ENCODE data around the gene MAX. TPM values are rescaled to one million over a fixed set of nuclear protein-coding genes. Genes with fewer than 3 reads are reported as not detected.

Gene MAX
- total RNA-seq, 1 experiment from 2014 or later: 41.4 TPM

GRCh38 chr14:65069874-65070413 lies 32.4 kb downstream of the MAX start:
- H3K27ac ChIP-seq (ENCODE audit: low read length): no peak overlapping the region
- ChIA-PET POLR2A (no interaction called here), CTCF (no interaction called here)
- ATAC-seq (no peak), DNase-seq (ENCODE audit: low read depth, low spot score) (no peak)
- TF ChIP-seq TCF7L2 (IDR thresholded peaks at IDR 0.05; ENCODE audit: low read depth, low read length) (no peak), REST (IDR thresholded peaks at IDR 0.05; ENCODE audit: insufficient read depth in 1 of 2, low read depth in 2 of 2, low read length in 1 of 2) (no peak), POLR2AphosphoS5 (IDR thresholded peaks at IDR 0.05; ENCODE audit: low read depth, low read length) (no peak), CTCF (IDR thresholded peaks at IDR 0.05) (no peak), SIN3A (IDR thresholded peaks at IDR 0.05; ENCODE audit: borderline replicate concordance, insufficient read depth, low read depth, low read length) (no peak)
- intact Hi-C loops (cut with micrococcal nuclease; ENCODE audit: unreplicated experiment): no loop called here
- H3K4me1 ChIP-seq (ENCODE audit: control insufficient read depth, insufficient read depth, low read length): no peaks in the 10 kb centered on the region
- in situ Hi-C loops (cut with HindIII; ENCODE audit: low pct_unique_long_range_greater_than_20kb, low sequenced_read_pairs): no loop called here
- no peaks in the 10 kb centered on the region for H3K27me3 ChIP-seq (ENCODE audit: control insufficient read depth, insufficient read depth, low read length)
- no TSS peak for BruUV-seq (replicated peaks)
- no peaks in the 10 kb centered on the region for H3K36me3 ChIP-seq (ENCODE audit: control insufficient read depth, insufficient read depth, low read length)
- no peaks in the 10 kb centered on the region for H3K9me3 ChIP-seq (ENCODE audit: control insufficient read depth, insufficient read depth, low read depth, low read length)
- no peak overlapping the region for H3K4me3 ChIP-seq (ENCODE audit: low read depth in 2 of 2, low read length in 2 of 2)

- no peaks in the 10 kb centered on the region for H3K9me3 ChIP-seq (ENCODE audit: control insufficient read depth, insufficient read depth, low read depth, low read length)
- H3K36me3 ChIP-seq (ENCODE audit: control insufficient read depth, insufficient read depth, low read length): no peaks in the 10 kb centered on the region
- in situ Hi-C loops (cut with HindIII; ENCODE audit: low pct_unique_long_range_greater_than_20kb, low sequenced_read_pairs): no loop called here
- POLR2A ChIA-PET: no interaction called here
- H3K4me3 ChIP-seq (ENCODE audit: low read depth in 2 of 2, low read length in 2 of 2): no peak overlapping the region
- intact Hi-C loops (cut with micrococcal nuclease; ENCODE audit: unreplicated experiment): no loop called here
- no TSS peak for BruUV-seq (replicated peaks)
- CTCF ChIA-PET: no interaction called here
- no peak for ATAC-seq
- H3K4me1 ChIP-seq (ENCODE audit: control insufficient read depth, insufficient read depth, low read length): no peaks in the 10 kb centered on the region
- no peak for TF ChIP-seq REST (IDR thresholded peaks at IDR 0.05; ENCODE audit: insufficient read depth in 1 of 2, low read depth in 2 of 2, low read length in 1 of 2)
- no peak for TF ChIP-seq SIN3A (IDR thresholded peaks at IDR 0.05; ENCODE audit: borderline replicate concordance, insufficient read depth, low read depth, low read length)
- no peak for DNase-seq (ENCODE audit: low read depth, low spot score)
- no peak overlapping the region for H3K27ac ChIP-seq (ENCODE audit: low read length)
- H3K27me3 ChIP-seq (ENCODE audit: control insufficient read depth, insufficient read depth, low read length): no peaks in the 10 kb centered on the region
These were observed 36.6 kb downstream of the MAX start for GRCh38 chr14:65065719-65066118.
